AG04450 (cell line): Measurements from ENCODE around the gene ARHGAP6. TPM values are rescaled to one million over a fixed set of nuclear protein-coding genes. Genes with fewer than 3 reads are reported as not detected.

ENCODE experiments used
- CTCF ChIA-PET: fragments of 300-600, 350-600 bp; formaldehyde crosslinking; extraction: SDS; loops from one replicate; lab custom pipeline; 2022; ENCODE audit warnings: antibody characterized with exemption, inconsistent platforms; lab: Charles Lee
- POLR2A ChIA-PET: fragments of 350-600 bp; formaldehyde crosslinking; extraction: SDS; loops from one replicate; lab custom pipeline; 2021; ENCODE audit warnings: antibody characterized with exemption, inconsistent platforms; lab: Yijun Ruan, JAX
- DNase-seq: peaks from one replicate; pipeline ENCODE4 v3.0.0-alpha.2; 2011; ENCODE audit warnings: low read depth, low spot score
- H3K27ac ChIP-seq: one replicate; pipeline ENCODE4 v1.5.1; 2012; ENCODE audit warnings: low read depth, low read length, control low read depth
- H3K27me3 ChIP-seq: one replicate; pipeline ENCODE4 v1.6.0; 2012; ENCODE audit warnings: low read length; ENCODE audit not compliant: control insufficient read depth, insufficient read depth
- H3K4me3 ChIP-seq: 2 replicates; pipeline ENCODE4 v1.5.1; 2011; ENCODE audit warnings: mild to moderate bottlenecking, low read depth, low read length, control low read depth
- H3K9me3 ChIP-seq: 2 replicates; pipeline ENCODE4 v1.5.1; 2012; ENCODE audit warnings: low read length; ENCODE audit not compliant: control insufficient read depth, insufficient read depth
- CTCF ChIP-seq: IDR thresholded peaks from 2 replicates; pipeline ENCODE4 v1.5.1; 2011; ENCODE audit warnings: low read depth, low read length, control low read depth, inconsistent platforms
- polyA plus RNA-seq: library from polyadenylated mRNA; depleted of rRNA; stranded (reverse); fragments of >200 nt; gene quantifications from 2 replicates; pipeline ENCODE4 v1.2.3, GENCODE V29; 2011

ARHGAP6 gene
- polyA plus RNA-seq, 1 experiment: 4.0 TPM

GRCh38 chrX:11678158-11678557 lies 12.4 kb upstream of the ARHGAP6 start:
- POLR2A ChIA-PET: no interaction called here
- DNase-seq: no peak

GRCh38 chrX:11672213-11672612 lies 6.5 kb upstream of the ARHGAP6 start:
- ChIA-PET CTCF (no interaction called here), POLR2A (no interaction called here)
- Histone ChIP-seq H3K4me3 (no peak overlapping the region), H3K9me3 (no peaks in the 10 kb centered on the region), H3K27me3 (peaks cover 15% of the 10 kb centered on the region), H3K27ac (no peak overlapping the region)
- TF ChIP-seq CTCF: no peak
- DNase-seq: no peak

More at GRCh38 chrX:11678158-11678557, 12.4 kb upstream of the ARHGAP6 start:
- H3K27me3 ChIP-seq: peaks cover 3% of the 10 kb centered on the region
- no peak overlapping the region for H3K4me3 ChIP-seq
- no peak overlapping the region for H3K27ac ChIP-seq
- peak; percentile 25; the same call in 1 of the 2 replicates for TF ChIP-seq CTCF
- CTCF ChIA-PET: interaction anchor here (0.6 kb wide), 1 partner anchor 47 kb away, joined by 5 read pairs; no protein-coding TSS in a partner anchor
- no peaks in the 10 kb centered on the region for H3K9me3 ChIP-seq

GRCh38 chrX:11670316-11670715 lies 4.6 kb upstream of the ARHGAP6 start:
- Histone ChIP-seq H3K27me3 (peaks cover 28% of the 10 kb centered on the region), H3K9me3 (no peaks in the 10 kb centered on the region), H3K27ac (no peak overlapping the region), H3K4me3 (no peak overlapping the region)
- POLR2A ChIA-PET: no interaction called here
- CTCF ChIA-PET: no interaction called here
- no peak for DNase-seq
- TF ChIP-seq CTCF: no peak

GRCh38 chrX:11666952-11667685 lies 1.4 kb upstream of the ARHGAP6 start:
- CTCF ChIA-PET: no interaction called here
- no peaks in the 10 kb centered on the region; the same call in 1 of the 2 replicates for H3K9me3 ChIP-seq
- H3K27ac ChIP-seq: no peak overlapping the region
- TF ChIP-seq CTCF: no peak
- POLR2A ChIA-PET: no interaction called here
- no peak for DNase-seq
- H3K27me3 ChIP-seq: peaks cover 37% of the 10 kb centered on the region
- H3K4me3 ChIP-seq: no peak overlapping the region

- CTCF ChIA-PET: interaction anchor here (0.6 kb wide), 1 partner anchor 503 kb away, joined by 3 read pairs; no protein-coding TSS in a partner anchor
- H3K27me3 ChIP-seq: peaks cover 34% of the 10 kb centered on the region
- DNase-seq: no peak
- no peaks in the 10 kb centered on the region; the same call in 1 of the 2 replicates for H3K9me3 ChIP-seq
- H3K4me3 ChIP-seq: peak overlapping the region; percentile 45
- TF ChIP-seq CTCF: no peak
- POLR2A ChIA-PET: no interaction called here
- H3K27ac ChIP-seq: no peak overlapping the region
These were observed 444 bp upstream of the ARHGAP6 start for GRCh38 chrX:11666164-11666563.
